BLaER1 treated with 17β-estradiol and CSF1 and Interleukin-3, amounts not matched to agents 10 nM and 100 nM (cell line): Measurements from ENCODE around the gene RNF214.
"Not testable (repeated sequence)": the region's sequence is repeated elsewhere in the genome, so short reads cannot be mapped to it uniquely, and the experiment has no call there.

ENCODE experiments used
- H3K27ac ChIP-seq, 11 experiments: shearing (Covaris generic); formaldehyde crosslinking; 2 replicates each; pipeline ENCODE4 v1.8.1; 2022
- H3K27me3 ChIP-seq, 11 experiments: shearing (Covaris generic); formaldehyde crosslinking; 2 replicates each; pipeline ENCODE4 v1.8.1; 2022
- H3K36me3 ChIP-seq, 11 experiments: shearing (Covaris generic); formaldehyde crosslinking; 2 replicates each; pipeline ENCODE4 v1.8.1; 2022
- H3K4me1 ChIP-seq, 10 experiments: shearing (Covaris generic); formaldehyde crosslinking; 2 replicates each; pipeline ENCODE4 v1.8.1; 2022
- H3K4me2 ChIP-seq, 11 experiments: shearing (Covaris generic); formaldehyde crosslinking; 2 replicates each; pipeline ENCODE4 v1.8.1; 2022
- H3K4me3 ChIP-seq, 10 experiments: shearing (Covaris generic); formaldehyde crosslinking; 2 replicates each; pipeline ENCODE4 v1.8.1; 2022
- H3K9ac ChIP-seq, 11 experiments: shearing (Covaris generic); formaldehyde crosslinking; 2 replicates each; pipeline ENCODE4 v1.8.1; 2022
- H3K9me3 ChIP-seq, 11 experiments: shearing (Covaris generic); formaldehyde crosslinking; replicated peaks in 1 of 11; 2 replicates each; pipeline ENCODE4 v1.8.1; 2022
- H4K20me1 ChIP-seq, 11 experiments: shearing (Covaris generic); formaldehyde crosslinking; 2 replicates each; pipeline ENCODE4 v1.8.1; 2022
- Cebpa-rat ChIP-seq, 11 experiments: shearing (Covaris generic); IDR thresholded peaks; 2 replicates each; pipeline ENCODE4 v1.8.1; 2022

The RNF214 gene

GRCh38 chr11:117204283-117205080, 28.0 kb upstream of the RNF214 start:
- H3K4me2 ChIP-seq: no peak overlapping the region
- no peak overlapping the region for H3K4me3 ChIP-seq
- peaks cover 0 to 22% (median 0%) of the 10 kb centered on the region in 11 experiments; a peak in 3 of 22 replicates for H4K20me1 ChIP-seq
- TF ChIP-seq Cebpa-rat (IDR thresholded peaks at IDR 0.05): no peak
- H3K27ac ChIP-seq: no peak overlapping the region
- H3K36me3 ChIP-seq: peaks cover 19 to 44% (median 24%) of the 10 kb centered on the region in 11 experiments
- peaks cover 10 to 19% (median 13%) of the 10 kb centered on the region in 10 experiments; a peak in 15 of 20 replicates for H3K4me1 ChIP-seq
- no peaks in the 10 kb centered on the region for H3K9me3 ChIP-seq
- no peaks in the 10 kb centered on the region for H3K27me3 ChIP-seq
- no peak overlapping the region for H3K9ac ChIP-seq

- H3K4me3 ChIP-seq: no peak overlapping the region
- peaks cover 10 to 19% (median 13%) of the 10 kb centered on the region in 10 experiments; a peak in 15 of 20 replicates for H3K4me1 ChIP-seq
- peaks cover 0 to 22% (median 0%) of the 10 kb centered on the region in 11 experiments; a peak in 3 of 22 replicates for H4K20me1 ChIP-seq
- no peaks in the 10 kb centered on the region for H3K27me3 ChIP-seq
- H3K9me3 ChIP-seq: no peaks in the 10 kb centered on the region
- H3K36me3 ChIP-seq: peaks cover 20 to 48% (median 26%) of the 10 kb centered on the region in 11 experiments
- TF ChIP-seq Cebpa-rat (IDR thresholded peaks at IDR 0.05): no peak
- H3K4me2 ChIP-seq: no peak overlapping the region
- H3K27ac ChIP-seq: no peak overlapping the region
- H3K9ac ChIP-seq: no peak overlapping the region
Observed at GRCh38 chr11:117205211-117205818, 27.2 kb upstream of the RNF214 start.

DNA sequence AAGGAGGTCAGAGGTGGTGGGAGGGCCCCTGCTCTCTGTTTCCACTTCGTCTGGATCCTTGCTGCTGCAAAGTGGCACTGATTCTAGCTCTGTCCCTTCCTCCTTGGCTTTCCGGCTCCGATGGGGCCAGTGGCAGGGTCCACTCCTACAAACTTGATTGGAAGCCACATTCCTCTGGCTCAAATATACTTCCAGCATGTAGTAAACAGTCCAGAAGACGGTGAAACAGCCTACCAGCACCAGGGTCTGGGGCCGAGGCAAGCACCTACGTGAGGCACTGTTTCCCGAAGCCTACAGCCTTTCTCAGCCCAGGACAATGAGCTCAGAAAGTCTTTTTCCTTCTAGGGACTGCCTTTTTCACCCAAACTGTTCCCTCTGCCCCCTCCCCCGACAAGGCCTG, 26.4 kb upstream of the RNF214 start:
- peaks cover 10 to 14% (median 12%) of the 10 kb centered on the region in 10 experiments; a peak in 15 of 20 replicates for H3K4me1 ChIP-seq
- H3K4me2 ChIP-seq, H3K9me3 ChIP-seq, H3K27ac ChIP-seq, H3K9ac ChIP-seq, H3K27me3 ChIP-seq, H3K4me3 ChIP-seq: not testable (repeated sequence)
- peaks cover 0 to 22% (median 0%) of the 10 kb centered on the region in 11 experiments; a peak in 3 of 22 replicates for H4K20me1 ChIP-seq
- peaks cover 21 to 56% (median 33%) of the 10 kb centered on the region in 11 experiments for H3K36me3 ChIP-seq

DNA sequence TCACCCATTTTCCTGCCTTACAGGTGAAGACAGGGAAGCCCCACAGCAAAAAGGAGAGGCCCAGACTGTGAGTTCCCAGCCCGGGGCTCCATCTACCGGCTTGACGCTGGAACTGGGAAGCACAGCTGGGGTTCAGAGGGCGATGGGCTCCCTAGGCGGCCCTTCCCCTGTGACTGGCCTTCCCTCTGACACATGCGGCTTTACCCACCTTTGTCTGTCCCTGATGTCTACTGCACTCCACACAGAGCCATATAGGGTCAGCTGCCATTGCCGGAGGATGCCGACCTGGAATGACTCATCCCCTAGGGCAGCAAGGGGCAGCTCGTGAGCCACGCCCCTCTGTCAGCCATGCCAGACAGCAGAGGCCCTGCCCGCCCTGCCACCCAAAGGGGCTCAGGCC, 25.6 kb upstream of the RNF214 start:
- not testable (repeated sequence) for H3K4me2 ChIP-seq, H3K27ac ChIP-seq, H3K4me1 ChIP-seq, H3K9me3 ChIP-seq, H3K27me3 ChIP-seq, H3K4me3 ChIP-seq, H3K9ac ChIP-seq
- Histone ChIP-seq H4K20me1 (peaks cover 0 to 18% (median 0%) of the 10 kb centered on the region in 11 experiments; a peak in 3 of 22 replicates), H3K36me3 (peaks cover 27 to 64% (median 41%) of the 10 kb centered on the region in 11 experiments)

GRCh38 chr11:117207481-117207880, 25.0 kb upstream of the RNF214 start:
- not testable (repeated sequence) for H3K27ac ChIP-seq, H3K9ac ChIP-seq, H3K4me3 ChIP-seq, H3K4me1 ChIP-seq, H3K27me3 ChIP-seq, H3K9me3 ChIP-seq, H3K4me2 ChIP-seq
- peaks cover 28 to 70% (median 44%) of the 10 kb centered on the region in 11 experiments for H3K36me3 ChIP-seq
- peaks cover 0 to 16% (median 0%) of the 10 kb centered on the region in 11 experiments; a peak in 3 of 22 replicates for H4K20me1 ChIP-seq

DNA sequence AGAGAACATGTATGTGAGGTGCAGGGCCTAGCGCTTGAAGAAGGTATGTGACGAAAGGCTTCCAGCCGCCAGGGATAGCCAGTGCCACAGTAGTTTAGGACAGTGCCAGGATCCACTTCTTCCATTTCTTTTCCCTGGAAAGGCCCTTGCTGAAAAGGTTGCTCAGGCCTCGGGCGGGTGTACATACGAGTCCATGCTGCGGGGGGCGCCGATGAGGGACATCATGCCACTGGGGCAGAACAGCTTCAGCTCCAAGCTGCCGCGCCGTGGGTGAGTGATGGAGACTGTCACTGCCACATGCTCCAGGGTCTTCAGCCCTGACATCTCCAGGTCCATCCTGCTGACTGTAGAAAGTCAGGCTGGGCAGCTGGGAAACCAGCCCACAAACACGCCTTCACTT, 23.8 kb upstream of the RNF214 start:
- H3K36me3 ChIP-seq: peaks cover 37 to 70% (median 53%) of the 10 kb centered on the region in 11 experiments
- not testable (repeated sequence) for H3K27me3 ChIP-seq, H3K4me3 ChIP-seq, H3K9ac ChIP-seq, H3K9me3 ChIP-seq, H3K27ac ChIP-seq, H3K4me2 ChIP-seq, H3K4me1 ChIP-seq
- H4K20me1 ChIP-seq: peaks cover 0 to 16% (median 0%) of the 10 kb centered on the region in 11 experiments; a peak in 3 of 22 replicates

DNA sequence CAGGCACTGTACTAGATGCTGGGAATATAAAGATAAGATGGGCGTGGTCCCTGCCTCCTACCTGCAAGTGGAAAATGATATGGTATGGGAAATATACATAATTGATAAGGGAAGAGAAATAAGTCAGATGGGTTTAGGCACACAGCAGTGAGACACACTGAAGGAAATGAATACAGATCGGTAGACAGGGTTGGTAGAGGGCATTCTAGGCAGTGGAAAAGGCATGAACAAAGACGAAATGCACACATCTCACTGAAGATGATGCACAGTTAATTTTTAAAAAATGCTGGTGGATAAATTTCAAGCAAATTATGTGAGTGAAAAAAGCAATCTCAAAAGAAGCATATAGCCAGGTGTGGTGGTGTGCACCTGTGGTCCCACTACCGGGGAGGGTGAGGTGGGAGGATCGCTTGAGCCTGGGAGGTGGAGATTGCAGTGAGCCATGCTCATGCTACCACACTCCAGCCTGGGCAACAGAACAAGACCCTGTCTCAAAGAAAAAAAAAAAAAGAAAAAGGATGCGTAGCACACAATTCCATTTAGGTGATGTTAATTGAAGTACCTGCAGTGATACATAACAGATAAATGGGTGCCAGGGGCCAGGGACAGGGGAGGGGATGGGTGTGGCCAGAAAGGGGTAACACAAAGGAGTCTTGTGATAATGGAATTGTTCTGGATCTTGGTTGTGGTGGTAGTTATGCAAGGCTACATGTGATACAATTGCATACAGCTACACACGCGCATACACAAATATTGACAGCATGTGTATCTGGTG, 22.9 kb upstream of the RNF214 start:
- not testable (repeated sequence) for H3K9me3 ChIP-seq, H3K9ac ChIP-seq, H3K4me1 ChIP-seq, H3K27me3 ChIP-seq, H3K27ac ChIP-seq, H3K4me2 ChIP-seq, H3K4me3 ChIP-seq
- Histone ChIP-seq H4K20me1 (peaks cover 0 to 10% (median 0%) of the 10 kb centered on the region in 11 experiments; a peak in 2 of 22 replicates), H3K36me3 (peaks cover 37 to 70% (median 51%) of the 10 kb centered on the region in 11 experiments)

- Histone ChIP-seq H3K4me1 (no peaks in the 10 kb centered on the region), H3K9ac (no peak overlapping the region), H3K27ac (no peak overlapping the region), H4K20me1 (no peaks in the 10 kb centered on the region; a peak in 1 of 22 replicates), H3K9me3 (no peaks in the 10 kb centered on the region), H3K27me3 (no peaks in the 10 kb centered on the region), H3K36me3 (peaks cover 30 to 67% (median 47%) of the 10 kb centered on the region in 11 experiments), H3K4me3 (no peak overlapping the region), H3K4me2 (no peak overlapping the region)
- TF ChIP-seq Cebpa-rat (IDR thresholded peaks at IDR 0.05): no peak
Observed at GRCh38 chr11:117210620-117211019, 21.9 kb upstream of the RNF214 start.

DNA sequence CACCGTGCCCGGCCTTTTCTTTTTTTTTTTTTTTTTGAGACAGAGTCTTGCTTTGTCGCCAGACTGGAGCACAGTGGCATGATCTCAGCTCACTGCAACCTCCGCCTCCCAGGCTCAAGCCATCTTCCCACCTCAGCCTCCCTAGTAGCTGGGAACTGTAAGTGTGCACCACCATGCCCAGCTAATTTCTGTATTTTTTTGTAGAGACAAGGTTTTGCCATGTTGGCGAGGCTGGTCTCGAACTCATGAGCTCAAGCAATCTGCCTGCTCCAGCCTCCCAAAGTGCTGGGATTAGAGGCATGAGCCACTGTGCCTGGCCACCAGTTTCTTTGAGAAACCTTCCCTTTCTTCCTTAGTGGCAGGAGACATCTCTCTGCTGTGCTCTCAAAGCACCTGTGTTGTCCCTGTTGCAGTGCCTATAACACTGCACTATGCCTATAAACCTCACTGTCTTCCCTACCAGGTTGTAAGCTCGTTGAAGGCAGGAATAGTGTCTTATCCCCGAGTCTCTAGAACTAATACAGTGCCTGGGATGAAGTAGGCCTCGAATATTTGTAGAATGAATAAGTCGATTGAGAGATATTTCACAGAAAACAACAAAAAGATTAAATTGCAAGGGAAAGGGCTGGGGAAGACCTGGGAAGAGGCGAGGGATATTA, 19.6 kb upstream of the RNF214 start:
- no peak overlapping the region for H3K4me2 ChIP-seq
- no peak overlapping the region for H3K9ac ChIP-seq
- H3K36me3 ChIP-seq: peaks cover 52 to 83% (median 66%) of the 10 kb centered on the region in 11 experiments
- H3K4me1 ChIP-seq: no peaks in the 10 kb centered on the region
- H3K9me3 ChIP-seq: no peaks in the 10 kb centered on the region
- H3K27me3 ChIP-seq: no peaks in the 10 kb centered on the region
- peaks cover 0 to 10% (median 0%) of the 10 kb centered on the region in 11 experiments; a peak in 3 of 22 replicates for H4K20me1 ChIP-seq
- H3K27ac ChIP-seq: no peak overlapping the region
- TF ChIP-seq Cebpa-rat (IDR thresholded peaks at IDR 0.05): no peak
- no peak overlapping the region for H3K4me3 ChIP-seq
